Measurements from ENCODE around the gene TNPO2.
A peak's percentile ranks its signal among the peaks of the same experiment; 100 is the strongest.

The TNPO2 gene

GRCh38 chr19:12696366-12697335 is 27.1 kb downstream of the TNPO2 start, which contains the start of gene FBXW9:
Gene FBXW9 (minus strand): TSS chr19:12696631. CDS start chr19:12696581, 50 bp downstream.
- Histone ChIP-seq H3K36me3 (ENCODE audit: insufficient read depth, low read length) (peaks cover 10% of the 10 kb centered on the region; the same call in 1 of the 2 replicates), H3K27me3 (ENCODE audit: insufficient read depth, low read length, poor library complexity, severe bottlenecking) (no peaks in the 10 kb centered on the region), H4K20me1 (ENCODE audit: insufficient read depth, low read length, poor library complexity, severe bottlenecking) (no peaks in the 10 kb centered on the region), H3K79me2 (ENCODE audit: insufficient read depth, low read length) (no peaks in the 10 kb centered on the region), H3K9me3 (ENCODE audit: insufficient read depth, low read depth, low read length) (no peaks in the 10 kb centered on the region), H3F3A (ENCODE audit: low read depth) (0 out of 2 replicates have a peak, but pooled peaks cover 2% of the 10 kb centered on the region), H3K9me2 (replicated peaks; ENCODE audit: low read depth, low read length) (no peaks in the 10 kb centered on the region), H3K4me2 (ENCODE audit: low read depth, low read length, poor library complexity, severe bottlenecking) (peak within 1 kb of the TSS; percentile 81), H3K9ac (ENCODE audit: low read depth, low read length, poor library complexity, severe bottlenecking) (peak within 1 kb of the TSS; percentile 75), H2AFZ (ENCODE audit: low read length) (peak within 1 kb of the TSS; percentile 64), H3K4me3 (ENCODE audit: low read length, poor library complexity, severe bottlenecking) (peak within 1 kb of the TSS; percentile 81), H3K4me1 (ENCODE audit: insufficient read depth, low read length, poor library complexity, severe bottlenecking) (peaks cover 8% of the 10 kb centered on the region)
- TF ChIP-seq, protein P1, sequence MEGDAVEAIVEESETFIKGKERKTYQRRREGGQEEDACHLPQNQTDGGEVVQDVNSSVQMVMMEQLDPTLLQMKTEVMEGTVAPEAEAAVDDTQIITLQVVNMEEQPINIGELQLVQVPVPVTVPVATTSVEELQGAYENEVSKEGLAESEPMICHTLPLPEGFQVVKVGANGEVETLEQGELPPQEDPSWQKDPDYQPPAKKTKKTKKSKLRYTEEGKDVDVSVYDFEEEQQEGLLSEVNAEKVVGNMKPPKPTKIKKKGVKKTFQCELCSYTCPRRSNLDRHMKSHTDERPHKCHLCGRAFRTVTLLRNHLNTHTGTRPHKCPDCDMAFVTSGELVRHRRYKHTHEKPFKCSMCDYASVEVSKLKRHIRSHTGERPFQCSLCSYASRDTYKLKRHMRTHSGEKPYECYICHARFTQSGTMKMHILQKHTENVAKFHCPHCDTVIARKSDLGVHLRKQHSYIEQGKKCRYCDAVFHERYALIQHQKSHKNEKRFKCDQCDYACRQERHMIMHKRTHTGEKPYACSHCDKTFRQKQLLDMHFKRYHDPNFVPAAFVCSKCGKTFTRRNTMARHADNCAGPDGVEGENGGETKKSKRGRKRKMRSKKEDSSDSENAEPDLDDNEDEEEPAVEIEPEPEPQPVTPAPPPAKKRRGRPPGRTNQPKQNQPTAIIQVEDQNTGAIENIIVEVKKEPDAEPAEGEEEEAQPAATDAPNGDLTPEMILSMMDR (conservative IDR thresholded peaks at IDR 0.05; ENCODE audit: low read length), result no peak
- TF ChIP-seq EZH2phosphoT487 (IDR thresholded peaks at IDR 0.05; ENCODE audit: borderline replicate concordance), result no peak

GRCh38 chr19:12695997-12696365 is 27.8 kb downstream of the TNPO2 start:
- Histone ChIP-seq H3K9me3 (ENCODE audit: insufficient read depth, low read depth, low read length) (no peaks in the 10 kb centered on the region), H3K79me2 (ENCODE audit: insufficient read depth, low read length) (peaks cover 6% of the 10 kb centered on the region; the same call in 1 of the 2 replicates), H3K27me3 (ENCODE audit: insufficient read depth, low read length, poor library complexity, severe bottlenecking) (no peaks in the 10 kb centered on the region), H3K36me3 (ENCODE audit: insufficient read depth, low read length) (peaks cover 4% of the 10 kb centered on the region; the same call in 1 of the 2 replicates), H3K4me2 (ENCODE audit: low read depth, low read length, poor library complexity, severe bottlenecking) (peak overlapping the region; percentile 81), H2AFZ (ENCODE audit: low read length) (peak overlapping the region; percentile 64), H4K20me1 (ENCODE audit: insufficient read depth, low read length, poor library complexity, severe bottlenecking) (no peaks in the 10 kb centered on the region), H3K9me2 (replicated peaks; ENCODE audit: low read depth, low read length) (no peaks in the 10 kb centered on the region), H3F3A (ENCODE audit: low read depth) (0 out of 2 replicates have a peak, but pooled peaks cover 2% of the 10 kb centered on the region), H3K9ac (ENCODE audit: low read depth, low read length, poor library complexity, severe bottlenecking) (peak overlapping the region; percentile 75), H3K4me1 (ENCODE audit: insufficient read depth, low read length, poor library complexity, severe bottlenecking) (peaks cover 11% of the 10 kb centered on the region), H3K4me3 (ENCODE audit: low read length, poor library complexity, severe bottlenecking) (peak overlapping the region; percentile 81)
- TF ChIP-seq, protein P1 (conservative IDR thresholded peaks at IDR 0.05; ENCODE audit: low read length), result no peak
- TF ChIP-seq EZH2phosphoT487 (IDR thresholded peaks at IDR 0.05; ENCODE audit: borderline replicate concordance), result no peak

GRCh38 chr19:12695514-12695913 is 28.2 kb downstream of the TNPO2 start:
- Histone ChIP-seq H3F3A (ENCODE audit: low read depth) (0 out of 2 replicates have a peak, but pooled peaks cover 2% of the 10 kb centered on the region), H4K20me1 (ENCODE audit: insufficient read depth, low read length, poor library complexity, severe bottlenecking) (no peaks in the 10 kb centered on the region), H3K27me3 (ENCODE audit: insufficient read depth, low read length, poor library complexity, severe bottlenecking) (no peaks in the 10 kb centered on the region), H3K79me2 (ENCODE audit: insufficient read depth, low read length) (peaks cover 10% of the 10 kb centered on the region; the same call in 1 of the 2 replicates), H3K9me3 (ENCODE audit: insufficient read depth, low read depth, low read length) (no peaks in the 10 kb centered on the region), H3K36me3 (ENCODE audit: insufficient read depth, low read length) (no peaks in the 10 kb centered on the region; the same call in 1 of the 2 replicates), H3K4me1 (ENCODE audit: insufficient read depth, low read length, poor library complexity, severe bottlenecking) (peaks cover 11% of the 10 kb centered on the region), H3K9ac (ENCODE audit: low read depth, low read length, poor library complexity, severe bottlenecking) (no peak overlapping the region), H3K4me2 (ENCODE audit: low read depth, low read length, poor library complexity, severe bottlenecking) (peak overlapping the region; percentile 81), H2AFZ (ENCODE audit: low read length) (no peak overlapping the region), H3K4me3 (ENCODE audit: low read length, poor library complexity, severe bottlenecking) (peak overlapping the region; percentile 81), H3K9me2 (replicated peaks; ENCODE audit: low read depth, low read length) (no peaks in the 10 kb centered on the region)
- TF ChIP-seq, protein P1 (conservative IDR thresholded peaks at IDR 0.05; ENCODE audit: low read length), result no peak
- TF ChIP-seq EZH2phosphoT487 (IDR thresholded peaks at IDR 0.05; ENCODE audit: borderline replicate concordance), result no peak
